Measurements from ENCODE around the gene DUSP14.

The DUSP14 gene

GRCh38 chr17:37485938-37486570 is 3.6 kb upstream of the DUSP14 start:
- H3K27me3 ChIP-seq, result no peaks in the 10 kb centered on the region
- H3K27ac ChIP-seq, result no peak overlapping the region
- peaks cover 0 to 19% (median 15%) of the 10 kb centered on the region in 4 donors for H3K4me1 ChIP-seq
- H3K4me3 ChIP-seq, result no peak overlapping the region
- no peaks in the 10 kb centered on the region for H3K9me3 ChIP-seq
- intact Hi-C loops (cut with DNase I; ENCODE audit: low total_unique reads), result no loop called here
- no peak for DNase-seq
- no peaks in the 10 kb centered on the region for H3K36me3 ChIP-seq
- TF ChIP-seq CTCF (IDR thresholded peaks at IDR 0.05), result no peak

- H3K4me3 ChIP-seq, result peak overlapping the region; percentile 92 to 93
- peak overlapping the region; percentile 88 to 91 for H3K27ac ChIP-seq
- TF ChIP-seq CTCF (IDR thresholded peaks at IDR 0.05), result no peak
- intact Hi-C loops (cut with DNase I; ENCODE audit: low total_unique reads), result no loop called here
- no peak for DNase-seq
- no peaks in the 10 kb centered on the region for H3K36me3 ChIP-seq
- H3K9me3 ChIP-seq, result no peaks in the 10 kb centered on the region
- H3K4me1 ChIP-seq, result peaks cover 0 to 29% (median 23%) of the 10 kb centered on the region in 4 donors
- H3K27me3 ChIP-seq, result no peaks in the 10 kb centered on the region
These were observed 1.6 kb upstream of the DUSP14 start for GRCh38 chr17:37488009-37488604.

- H3K4me3 ChIP-seq, result peak overlapping the region; percentile 92 to 93
- peak; percentile 83 to 92 for DNase-seq
- TF ChIP-seq CTCF (IDR thresholded peaks at IDR 0.05), result no peak
- peaks cover 0 to 29% (median 23%) of the 10 kb centered on the region in 4 donors for H3K4me1 ChIP-seq
- no peaks in the 10 kb centered on the region for H3K27me3 ChIP-seq
- H3K36me3 ChIP-seq, result no peaks in the 10 kb centered on the region
- intact Hi-C loops (cut with DNase I; ENCODE audit: low total_unique reads), result no loop called here
- H3K27ac ChIP-seq, result peak overlapping the region; percentile 88 to 91
- H3K9me3 ChIP-seq, result no peaks in the 10 kb centered on the region
These were observed 989 bp upstream of the DUSP14 start for GRCh38 chr17:37488607-37489196.

GRCh38 chr17:37490022-37490587 is 414 bp downstream of the DUSP14 start:
- TF ChIP-seq CTCF (IDR thresholded peaks at IDR 0.05), result peak in 1 of 2 experiments; percentile 12
- intact Hi-C loops (cut with DNase I; ENCODE audit: low total_unique reads), result no loop called here
- Histone ChIP-seq H3K9me3 (no peaks in the 10 kb centered on the region), H3K27me3 (no peaks in the 10 kb centered on the region), H3K4me3 (peak overlapping the region; percentile 92 to 93), H3K27ac (peak overlapping the region; percentile 82 to 88), H3K4me1 (peaks cover 0 to 29% (median 23%) of the 10 kb centered on the region in 4 donors), H3K36me3 (no peaks in the 10 kb centered on the region)
- peak; percentile 53 to 80 for DNase-seq

GRCh38 chr17:37490638-37491614 is 1.2 kb downstream of the DUSP14 start:
- H3K9me3 ChIP-seq, result no peaks in the 10 kb centered on the region
- peak; percentile 54 to 79 for DNase-seq
- H3K4me3 ChIP-seq, result peak overlapping the region; percentile 92 to 93
- no peaks in the 10 kb centered on the region for H3K36me3 ChIP-seq
- H3K4me1 ChIP-seq, result peaks cover 0 to 29% (median 23%) of the 10 kb centered on the region in 4 donors
- intact Hi-C loops (cut with DNase I; ENCODE audit: low total_unique reads), result no loop called here
- peak overlapping the region; percentile 82 to 88 for H3K27ac ChIP-seq
- no peak for TF ChIP-seq CTCF (IDR thresholded peaks at IDR 0.05)
- no peaks in the 10 kb centered on the region for H3K27me3 ChIP-seq
